Esophagus (tissue), 2 donors: ENCODE data around the gene RTP3. TPM values are rescaled to one million over a fixed set of nuclear protein-coding genes. Genes with fewer than 3 reads are reported as not detected.
"Not testable (repeated sequence)": the region's sequence is repeated elsewhere in the genome, so short reads cannot be mapped to it uniquely, and the experiment has no call there.

Experiments
- H3K27ac ChIP-seq, 2 donors: one replicate each; pipeline ENCODE4 v1.5.1; 2013; ENCODE audit warnings: low read depth in 2 of 2, mild to moderate bottlenecking in 2 of 2, inconsistent platforms in 1 of 2, low read length in 1 of 2, moderate library complexity in 1 of 2
- H3K27me3 ChIP-seq, 2 donors: one replicate each; pipeline ENCODE4 v1.6.1; 2013; ENCODE audit warnings: low read length in 2 of 2, control low read depth in 1 of 2, mild to moderate bottlenecking in 1 of 2; ENCODE audit not compliant: insufficient read depth in 2 of 2, control insufficient read depth in 1 of 2
- H3K36me3 ChIP-seq, 2 donors: one replicate each; pipeline ENCODE4 v1.6.1; 2013; ENCODE audit warnings: low read length in 1 of 2; ENCODE audit not compliant: control insufficient read depth in 2 of 2, insufficient read depth in 2 of 2
- H3K4me1 ChIP-seq, 2 donors: one replicate each; pipeline ENCODE4 v1.6.1; 2013; ENCODE audit warnings: low read length in 1 of 2; ENCODE audit not compliant: control insufficient read depth in 2 of 2, insufficient read depth in 2 of 2
- H3K4me3 ChIP-seq, 2 donors: one replicate each; pipeline ENCODE4 v1.5.1; 2013; ENCODE audit warnings: low read length in 2 of 2, mild to moderate bottlenecking in 2 of 2, low read depth in 1 of 2, moderate library complexity in 1 of 2
- H3K9me3 ChIP-seq, 2 donors: one replicate each; pipeline ENCODE4 v1.6.1; 2013; ENCODE audit warnings: mild to moderate bottlenecking in 2 of 2, low read depth in 1 of 2, low read length in 1 of 2, moderate library complexity in 1 of 2; ENCODE audit not compliant: control insufficient read depth in 2 of 2, insufficient read depth in 1 of 2
- WGBS, 2 donors: extraction: QIAGEN DNeasy Blood & Tissue Kit; methylation state at CpG; one replicate each; pipeline ENCODE4 v1.1.7; 2013; 5-methylcytosine and 5-hydroxymethylcytosine counted together
- polyA plus RNA-seq, 2 donors: library from polyadenylated mRNA; stranded (reverse); fragments of 200-250 nt; gene quantifications; one replicate each; pipeline ENCODE4 v1.2.3, GENCODE V29; 2013
- donor health status: healthy with polysubstance abuse.
- donor health status: Bipolar disorder and iron deficiency.

The RTP3 gene
- polyA plus RNA-seq, 2 donors: not detected

- H3K4me1 ChIP-seq: peaks cover 0 to 4% of the 10 kb centered on the region in 2 donors
- H3K36me3 ChIP-seq: no peaks in the 10 kb centered on the region
- H3K27me3 ChIP-seq: no peaks in the 10 kb centered on the region
- H3K27ac ChIP-seq: no peak overlapping the region
- H3K9me3 ChIP-seq: no peaks in the 10 kb centered on the region
- no peak overlapping the region for H3K4me3 ChIP-seq
- 82 to 88% methylated on average over 4 of the region's 4 CpGs for WGBS, 2 donors
These were observed 8.4 kb upstream of the RTP3 start for GRCh38 chr3:46489381-46489780.

DNA sequence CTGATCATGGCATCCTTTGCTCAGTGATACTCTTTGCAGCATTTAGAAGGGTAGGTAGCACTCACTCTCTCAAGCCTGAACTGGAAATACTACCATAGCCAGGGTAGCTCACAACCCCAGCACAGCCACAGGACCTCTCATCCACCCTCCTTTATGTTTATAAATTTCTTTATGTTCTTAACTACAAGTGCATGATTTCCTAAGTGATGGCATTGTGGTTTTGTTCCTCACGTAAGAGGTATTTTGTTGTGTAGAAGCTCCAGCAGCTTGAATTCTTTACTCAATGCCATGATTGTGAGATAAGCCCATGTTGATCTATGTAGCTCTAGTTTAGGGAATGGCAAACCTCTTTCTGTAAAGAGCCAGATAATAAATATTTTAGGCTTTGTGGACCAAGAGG is 7.9 kb upstream of the RTP3 start:
- H3K27ac ChIP-seq: no peak overlapping the region
- WGBS, 2 donors: 64 to 76% methylated on average over 1 of the region's 1 CpG
- peaks cover 0 to 4% of the 10 kb centered on the region in 2 donors for H3K4me1 ChIP-seq
- no peaks in the 10 kb centered on the region for H3K9me3 ChIP-seq
- H3K4me3 ChIP-seq: no peak overlapping the region
- no peaks in the 10 kb centered on the region for H3K36me3 ChIP-seq
- H3K27me3 ChIP-seq: no peaks in the 10 kb centered on the region

DNA sequence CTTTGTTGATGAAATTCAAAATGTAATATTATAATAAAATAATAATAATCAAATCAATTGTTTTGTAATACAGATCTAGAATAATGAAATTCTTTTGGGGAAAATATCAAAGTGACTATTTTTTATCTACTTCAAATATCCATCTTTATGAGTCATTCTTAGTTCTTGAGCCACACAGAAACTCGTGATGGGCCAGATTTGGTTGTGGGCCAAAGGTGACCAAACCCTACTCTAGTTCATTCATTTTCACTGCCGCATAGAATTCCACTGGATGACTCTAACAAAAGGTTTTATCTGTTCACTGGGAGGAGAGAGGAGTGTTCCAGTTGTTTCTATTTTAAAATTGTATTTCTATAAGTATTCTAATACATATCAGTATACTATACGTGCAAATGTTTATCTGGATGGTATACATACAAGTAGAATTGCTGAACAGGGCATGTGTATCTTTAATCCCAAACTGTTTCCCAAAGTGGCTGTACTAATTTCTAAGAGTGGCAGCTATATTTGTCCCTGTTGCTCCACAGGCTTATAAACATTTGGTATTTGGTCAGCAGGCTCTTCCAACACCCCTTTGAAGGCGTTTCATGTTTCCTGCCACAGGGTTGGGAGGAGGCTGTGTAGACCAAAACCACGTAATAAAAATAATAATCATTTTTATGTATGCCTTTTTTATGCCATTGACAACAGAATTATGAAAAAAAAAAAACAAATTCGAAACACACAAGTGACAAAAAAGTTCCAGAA is 7.3 kb upstream of the RTP3 start:
- Histone ChIP-seq H3K27ac (no peak overlapping the region), H3K36me3 (no peaks in the 10 kb centered on the region), H3K4me1 (peaks cover 0 to 4% of the 10 kb centered on the region in 2 donors), H3K27me3 (no peaks in the 10 kb centered on the region), H3K4me3 (no peak overlapping the region), H3K9me3 (no peaks in the 10 kb centered on the region)
- 69 to 74% methylated on average over 6 of the region's 6 CpGs for WGBS, 2 donors

DNA sequence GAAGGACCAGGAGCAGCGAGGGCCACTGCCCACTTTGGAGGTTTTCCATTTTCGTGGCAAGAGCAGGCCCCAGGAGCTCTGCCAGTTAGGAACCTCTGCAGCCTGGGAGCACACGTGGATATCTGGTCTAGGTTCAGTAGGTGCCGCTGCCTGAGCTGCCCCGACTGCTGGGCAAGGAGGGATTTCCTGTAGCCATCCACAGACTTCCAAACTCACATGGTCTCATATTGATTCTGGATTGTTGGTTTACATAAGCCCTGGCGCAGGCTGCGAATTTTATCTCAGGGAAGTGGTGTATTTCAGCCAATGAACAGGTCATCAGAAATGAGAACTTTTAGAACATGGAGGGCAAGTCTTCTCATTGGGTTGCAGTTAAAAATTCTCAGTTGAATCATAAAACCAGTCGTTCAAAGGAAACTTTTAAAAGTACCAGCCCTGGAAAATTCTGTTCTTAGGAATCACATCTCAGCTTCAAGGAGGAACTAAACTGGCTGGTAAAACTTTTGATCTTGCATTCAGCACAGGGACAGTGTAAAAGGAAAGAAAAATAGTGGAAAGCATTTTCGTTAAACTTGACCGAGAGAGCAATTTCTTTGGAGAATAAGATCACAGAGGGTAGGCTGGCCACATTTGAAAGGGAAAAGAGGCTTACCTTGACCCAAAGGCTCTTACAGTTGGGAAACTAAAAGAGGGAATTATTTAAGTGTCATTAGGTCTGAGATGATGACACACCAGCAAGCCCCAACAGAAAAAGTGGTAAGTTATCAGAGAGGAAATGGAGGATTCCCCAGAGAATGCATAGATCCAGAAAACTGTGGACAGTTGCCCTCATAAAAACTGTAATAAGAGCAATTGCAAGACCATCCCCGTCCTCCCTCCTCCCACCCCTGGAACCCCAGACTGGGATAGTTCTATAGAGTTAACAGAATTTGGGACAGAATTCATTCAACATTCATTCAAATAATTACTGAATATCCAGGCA is 6.4 kb upstream of the RTP3 start:
- no peak overlapping the region for H3K4me3 ChIP-seq
- H3K9me3 ChIP-seq: no peaks in the 10 kb centered on the region

DNA sequence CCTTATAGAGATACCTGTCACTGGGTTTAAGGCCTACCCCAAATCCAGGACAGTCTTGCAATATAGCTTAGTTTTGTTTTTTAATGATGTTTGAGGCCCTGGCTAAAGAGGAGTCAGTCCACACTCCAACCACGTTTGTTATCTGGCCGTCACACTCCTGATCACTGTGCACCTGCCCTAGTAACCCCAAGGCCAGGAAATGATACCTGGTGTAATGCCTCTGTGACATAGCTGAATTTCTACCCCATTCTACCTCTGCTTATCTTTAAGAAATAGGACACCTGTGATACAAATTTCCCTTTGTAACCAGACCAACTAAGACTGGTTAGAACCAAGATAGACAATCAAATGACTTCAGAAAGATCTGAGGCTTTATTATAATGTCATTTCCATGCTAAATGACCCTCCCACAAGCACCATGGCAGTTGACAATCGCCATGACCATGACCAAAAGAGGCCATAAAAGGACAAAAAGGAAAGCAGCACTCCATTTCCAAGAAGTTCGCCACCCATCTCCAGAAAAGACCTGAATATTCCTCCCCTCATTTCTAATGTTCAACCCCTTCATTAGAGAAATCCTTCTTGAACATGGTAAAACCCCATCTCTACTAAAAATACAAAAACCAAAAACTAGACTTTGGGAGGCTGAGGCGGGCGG is 4.8 kb upstream of the RTP3 start:
- H3K27ac ChIP-seq: no peak overlapping the region
- H3K27me3 ChIP-seq: no peaks in the 10 kb centered on the region
- H3K4me3 ChIP-seq: no peak overlapping the region
- WGBS, 2 donors: 84 to 91% methylated on average over 6 of the region's 6 CpGs
- H3K4me1 ChIP-seq: peaks cover 2 to 4% of the 10 kb centered on the region in 2 donors
- no peaks in the 10 kb centered on the region for H3K36me3 ChIP-seq
- H3K9me3 ChIP-seq: no peaks in the 10 kb centered on the region

More for the DNA sequence above, 6.4 kb upstream of the RTP3 start:
- no peaks in the 10 kb centered on the region for H3K36me3 ChIP-seq
- H3K27ac ChIP-seq: no peak overlapping the region
- 75 to 76% methylated on average over 11 of the region's 11 CpGs for WGBS, 2 donors
- no peaks in the 10 kb centered on the region for H3K27me3 ChIP-seq
- H3K4me1 ChIP-seq: peaks cover 0 to 4% of the 10 kb centered on the region in 2 donors

DNA sequence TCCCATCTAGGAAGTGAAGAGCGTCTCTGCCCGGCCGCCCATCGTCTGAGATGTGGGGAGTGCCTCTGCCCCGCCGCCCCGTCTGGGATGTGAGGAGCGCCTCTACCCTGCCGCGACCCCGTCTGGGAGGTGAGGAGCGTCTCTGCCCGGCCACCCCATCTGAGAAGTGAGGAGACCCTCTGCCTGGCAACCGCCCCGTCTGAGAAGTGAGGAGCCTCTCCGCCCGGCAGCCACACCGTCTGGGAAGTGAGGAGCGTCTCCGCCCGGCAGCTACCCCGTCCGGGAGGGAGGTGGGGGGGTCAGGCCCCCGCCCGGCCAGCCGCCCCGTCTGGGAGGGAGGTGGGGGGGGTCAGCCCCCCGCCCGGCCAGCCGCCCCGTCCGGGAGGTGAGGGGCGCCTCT is 3.3 kb upstream of the RTP3 start:
- not testable (repeated sequence) for H3K36me3 ChIP-seq, H3K27me3 ChIP-seq, H3K4me3 ChIP-seq, H3K27ac ChIP-seq, H3K4me1 ChIP-seq, H3K9me3 ChIP-seq
- WGBS, 2 donors: 93 to 98% methylated on average over 17 to 27 of the region's 33 CpGs

DNA sequence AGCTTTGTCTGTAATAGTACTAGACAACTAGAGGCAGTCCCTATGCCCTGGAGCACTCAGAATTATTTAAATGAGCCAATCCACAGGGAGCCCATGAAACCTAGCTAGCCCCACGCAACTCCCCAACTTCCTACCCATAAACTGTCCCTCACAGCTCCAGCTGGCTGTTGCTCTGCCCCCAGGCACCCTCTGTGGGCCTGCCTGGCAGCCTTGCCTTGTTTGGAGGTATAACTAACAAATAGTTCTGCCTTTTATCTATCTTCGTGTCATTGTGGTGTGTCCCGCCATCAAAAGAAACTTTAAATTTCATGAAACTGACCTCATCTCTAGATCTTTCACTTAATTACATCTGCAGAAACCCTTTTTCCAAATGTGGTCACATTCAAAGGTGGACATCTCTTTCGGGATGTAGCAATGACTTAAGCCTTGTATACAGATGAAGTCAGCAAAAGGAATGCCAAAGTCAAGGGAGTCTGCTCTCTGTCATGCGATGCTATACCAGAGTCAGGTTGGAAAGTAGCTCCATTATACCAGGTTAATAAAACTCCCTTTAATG is 1.8 kb upstream of the RTP3 start:
- WGBS, 2 donors: 86% methylated on average over 5 of the region's 5 CpGs
- Histone ChIP-seq H3K27me3 (no peaks in the 10 kb centered on the region), H3K9me3 (no peaks in the 10 kb centered on the region), H3K4me1 (peaks cover 0 to 2% of the 10 kb centered on the region in 2 donors), H3K4me3 (no peak overlapping the region), H3K27ac (no peak overlapping the region), H3K36me3 (no peaks in the 10 kb centered on the region)

DNA sequence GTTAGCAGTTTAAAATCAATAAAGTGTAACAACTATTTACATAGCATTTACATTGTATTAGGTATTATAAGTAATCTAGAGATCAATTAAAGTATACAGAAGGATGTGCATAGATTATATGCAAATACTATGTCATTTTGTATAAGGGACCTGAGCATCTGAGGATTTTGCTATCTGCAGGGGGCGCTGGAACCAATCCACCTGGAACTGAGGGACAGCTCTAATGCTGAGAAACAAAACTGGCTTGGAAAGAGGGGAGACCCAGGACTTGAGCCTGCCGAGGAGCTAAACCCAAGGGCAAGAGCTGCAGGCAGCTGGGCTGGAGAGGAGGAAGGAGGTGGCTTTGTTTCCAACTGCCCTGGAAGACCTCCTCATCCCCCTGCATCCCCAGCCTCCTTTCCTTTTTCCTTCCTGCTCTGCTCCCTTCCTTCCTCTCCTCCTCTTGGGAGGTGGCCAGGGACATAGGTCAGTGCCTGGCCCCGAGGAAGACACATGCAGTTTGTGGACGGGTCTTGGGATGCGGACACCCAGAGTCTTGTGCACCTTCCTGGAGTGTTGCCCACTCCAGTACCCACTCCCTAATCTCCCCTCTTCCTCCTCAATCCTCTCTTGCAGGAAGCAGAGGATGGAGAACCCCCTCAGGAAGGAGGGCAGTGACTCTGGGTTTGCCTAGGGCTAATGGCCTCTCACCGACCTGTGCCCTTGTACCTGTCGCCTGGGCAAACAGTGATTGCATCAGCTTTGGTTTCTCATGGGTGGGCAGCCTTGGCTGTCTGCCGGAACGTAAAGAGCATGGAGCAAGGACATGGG is 825 bp upstream of the RTP3 start:
- H3K9me3 ChIP-seq: no peaks in the 10 kb centered on the region
- 70 to 73% methylated on average over 9 of the region's 9 CpGs for WGBS, 2 donors
- no peaks in the 10 kb centered on the region for H3K36me3 ChIP-seq
- no peak overlapping the region for H3K27ac ChIP-seq
- peaks cover 0 to 2% of the 10 kb centered on the region in 2 donors for H3K4me1 ChIP-seq
- no peak overlapping the region for H3K4me3 ChIP-seq
- no peaks in the 10 kb centered on the region for H3K27me3 ChIP-seq
